ENCODE data around the gene SEC14L3.

SEC14L3 gene

DNA sequence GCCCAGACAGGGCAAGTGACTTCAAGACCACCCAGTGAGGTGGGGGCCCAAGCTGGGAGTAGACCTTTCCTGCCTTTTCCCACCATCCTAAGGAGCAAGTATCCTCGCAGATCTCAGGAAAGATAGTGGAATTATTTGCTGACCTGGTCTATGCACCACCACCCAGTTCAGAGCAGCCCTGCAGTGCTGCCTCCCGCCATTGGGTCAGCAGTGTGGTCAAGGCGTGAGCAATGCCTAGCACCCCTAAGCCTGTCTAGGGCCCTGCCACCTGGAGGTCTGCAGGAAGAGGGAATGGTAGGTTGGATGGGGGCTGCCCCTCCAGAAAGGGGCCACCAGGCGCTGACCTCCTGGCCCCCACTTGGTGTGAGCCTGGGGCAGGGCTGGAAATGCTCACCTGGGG is 39.7 kb downstream of the SEC14L3 start:
- TF ChIP-seq CTCF (IDR thresholded peaks at IDR 0.05; ENCODE audit: insufficient read depth, low read length, poor library complexity, severe bottlenecking): no peak
- no peak for TF ChIP-seq EZH2phosphoT487 (conservative IDR thresholded peaks at IDR 0.05; ENCODE audit: low read length)
- H3K9me2 ChIP-seq (replicated peaks; ENCODE audit: insufficient read depth, low read length): no peaks in the 10 kb centered on the region

GRCh38 chr22:30430933-30431332 is 40.9 kb downstream of the SEC14L3 start:
- H3K4me2 ChIP-seq (ENCODE audit: low read depth, low read length, poor library complexity, severe bottlenecking): no peak overlapping the region
- H3K4me3 ChIP-seq (ENCODE audit: insufficient read depth, low read length, poor library complexity, severe bottlenecking): no peak overlapping the region
- H3K9ac ChIP-seq (ENCODE audit: low read length): no peak overlapping the region
- no peaks in the 10 kb centered on the region for H3K27me3 ChIP-seq (ENCODE audit: low read length)
- H3F3A ChIP-seq (ENCODE audit: insufficient read depth): peaks cover 6% of the 10 kb centered on the region
- no peaks in the 10 kb centered on the region; the same call in 1 of the 2 replicates for H3K79me2 ChIP-seq (ENCODE audit: insufficient read depth, low read length)
- H3K9me3 ChIP-seq (ENCODE audit: insufficient read depth, low read length): no peaks in the 10 kb centered on the region
- H3K9me2 ChIP-seq (replicated peaks; ENCODE audit: insufficient read depth, low read length): no peaks in the 10 kb centered on the region
- H2AFZ ChIP-seq (ENCODE audit: low read depth, low read length, severe bottlenecking): no peak overlapping the region
- TF ChIP-seq EZH2phosphoT487 (conservative IDR thresholded peaks at IDR 0.05; ENCODE audit: low read length) (no peak), CTCF (IDR thresholded peaks at IDR 0.05; ENCODE audit: insufficient read depth, low read length, poor library complexity, severe bottlenecking) (no peak)
- no peaks in the 10 kb centered on the region for H3K36me3 ChIP-seq (ENCODE audit: low read length)
- H3K27ac ChIP-seq (ENCODE audit: low read depth, low read length): no peak overlapping the region
- no peaks in the 10 kb centered on the region for H4K20me1 ChIP-seq (ENCODE audit: low read depth, low read length)

More for the DNA sequence above, 39.7 kb downstream of the SEC14L3 start:
- H3K36me3 ChIP-seq (ENCODE audit: low read length): no peaks in the 10 kb centered on the region
- H3K4me3 ChIP-seq (ENCODE audit: insufficient read depth, low read length, poor library complexity, severe bottlenecking): no peak overlapping the region
- no peak overlapping the region for H3K4me2 ChIP-seq (ENCODE audit: low read depth, low read length, poor library complexity, severe bottlenecking)
- H3K9ac ChIP-seq (ENCODE audit: low read length): no peak overlapping the region
- no peak overlapping the region for H2AFZ ChIP-seq (ENCODE audit: low read depth, low read length, severe bottlenecking)
- H3K79me2 ChIP-seq (ENCODE audit: insufficient read depth, low read length): no peaks in the 10 kb centered on the region
- H3K9me3 ChIP-seq (ENCODE audit: insufficient read depth, low read length): no peaks in the 10 kb centered on the region
- no peaks in the 10 kb centered on the region for H3K27me3 ChIP-seq (ENCODE audit: low read length)
- H3F3A ChIP-seq (ENCODE audit: insufficient read depth): peaks cover 14% of the 10 kb centered on the region
- no peak overlapping the region for H3K27ac ChIP-seq (ENCODE audit: low read depth, low read length)
- H4K20me1 ChIP-seq (ENCODE audit: low read depth, low read length): no peaks in the 10 kb centered on the region

- no peaks in the 10 kb centered on the region for H3K9me3 ChIP-seq (ENCODE audit: insufficient read depth, low read length)
- H3K27ac ChIP-seq (ENCODE audit: low read depth, low read length): no peak overlapping the region
- H3K4me2 ChIP-seq (ENCODE audit: low read depth, low read length, poor library complexity, severe bottlenecking): no peak overlapping the region
- no peak overlapping the region for H3K9ac ChIP-seq (ENCODE audit: low read length)
- TF ChIP-seq EZH2phosphoT487 (conservative IDR thresholded peaks at IDR 0.05; ENCODE audit: low read length): no peak
- no peak for TF ChIP-seq CTCF (IDR thresholded peaks at IDR 0.05; ENCODE audit: insufficient read depth, low read length, poor library complexity, severe bottlenecking)
- H3K36me3 ChIP-seq (ENCODE audit: low read length): no peaks in the 10 kb centered on the region
- H3K79me2 ChIP-seq (ENCODE audit: insufficient read depth, low read length): no peaks in the 10 kb centered on the region; the same call in 1 of the 2 replicates
- no peaks in the 10 kb centered on the region for H4K20me1 ChIP-seq (ENCODE audit: low read depth, low read length)
- H3F3A ChIP-seq (ENCODE audit: insufficient read depth): peaks cover 8% of the 10 kb centered on the region; the same call in 1 of the 2 replicates
- H3K4me3 ChIP-seq (ENCODE audit: insufficient read depth, low read length, poor library complexity, severe bottlenecking): no peak overlapping the region
- H3K9me2 ChIP-seq (replicated peaks; ENCODE audit: insufficient read depth, low read length): no peaks in the 10 kb centered on the region
- no peaks in the 10 kb centered on the region for H3K27me3 ChIP-seq (ENCODE audit: low read length)
- no peak overlapping the region for H2AFZ ChIP-seq (ENCODE audit: low read depth, low read length, severe bottlenecking)
Measured at GRCh38 chr22:30429887-30430286, 41.9 kb downstream of the SEC14L3 start.

All from SU-DHL-6 (cell line).